Suprapubic skin (tissue), 4 donors: ENCODE data around the gene SLC6A13. TPM values are rescaled to one million over a fixed set of nuclear protein-coding genes. Genes with fewer than 3 reads are reported as not detected.

Source experiments
- DNase-seq, 2 donors: peaks; one replicate each; pipeline ENCODE4 v3.0.0-alpha.2; 2019; ENCODE audit warnings: low spot score in 2 of 2
- H3K27ac ChIP-seq: fragments of 200-600 bp; sonication (generic); one replicate; pipeline ENCODE4 v1.5.1; 2019
- H3K27me3 ChIP-seq: fragments of 200-600 bp; sonication (generic); one replicate; pipeline ENCODE4 v1.5.1; 2019
- H3K36me3 ChIP-seq: fragments of 200-600 bp; sonication (generic); one replicate; pipeline ENCODE4 v1.5.1; 2019
- H3K4me1 ChIP-seq: fragments of 200-600 bp; sonication (generic); one replicate; pipeline ENCODE4 v1.5.1; 2019
- H3K4me3 ChIP-seq: fragments of 200-600 bp; sonication (generic); one replicate; pipeline ENCODE4 v1.5.1; 2019; ENCODE audit warnings: mild to moderate bottlenecking
- H3K9me3 ChIP-seq: fragments of 200-600 bp; sonication (generic); one replicate; pipeline ENCODE4 v1.5.1; 2019
- EP300 ChIP-seq: sonication (generic); formaldehyde crosslinking; IDR thresholded peaks from one replicate; pipeline ENCODE4 v1.6.1; 2017; ENCODE audit warnings: antibody characterized with exemption
- POLR2A ChIP-seq, 2 donors: fragments of 450-650 bp; IDR thresholded peaks; one replicate each; pipeline ENCODE4 v1.6.1; 2017; ENCODE audit warnings: antibody characterized with exemption in 2 of 2, mild to moderate bottlenecking in 2 of 2, moderate library complexity in 2 of 2
- POLR2AphosphoS5 ChIP-seq, 3 donors: sonication (generic); formaldehyde crosslinking; IDR thresholded peaks; one replicate each; pipeline ENCODE4 v1.6.1; 2017; ENCODE audit warnings: antibody characterized with exemption in 3 of 3
- WGBS: methylation state at CpG from one replicate; pipeline ENCODE4 v1.1.5; 2018; 5-methylcytosine and 5-hydroxymethylcytosine counted together
- total RNA-seq, 4 donors: library from RNA; depleted of rRNA; stranded (reverse); fragments of >200 nt; gene quantifications; one replicate each; pipeline ENCODE4 v1.1.0, GENCODE V29; 2016
- TF ChIP-seq, protein P1 (sequence below), 2 donors: fragments of 200-600 bp in 1 of 2; fragments of 450-650 bp in 1 of 2; sonication (generic) in 1 of 2; IDR thresholded peaks; one replicate each; pipeline ENCODE4 v1.5.1; 2016 to 2019; ENCODE audit warnings: antibody characterized with exemption in 2 of 2, mild to moderate bottlenecking in 1 of 2, moderate library complexity in 1 of 2

The SLC6A13 gene
- total RNA-seq, 4 donors from 2014 or later: not detected

GRCh38 chr12:175250-175649, 87.4 kb downstream of the SLC6A13 start:
- H3K4me1 ChIP-seq: peaks cover 30% of the 10 kb centered on the region
- WGBS: 64% methylated on average over 4 of the region's 10 CpGs

DNA sequence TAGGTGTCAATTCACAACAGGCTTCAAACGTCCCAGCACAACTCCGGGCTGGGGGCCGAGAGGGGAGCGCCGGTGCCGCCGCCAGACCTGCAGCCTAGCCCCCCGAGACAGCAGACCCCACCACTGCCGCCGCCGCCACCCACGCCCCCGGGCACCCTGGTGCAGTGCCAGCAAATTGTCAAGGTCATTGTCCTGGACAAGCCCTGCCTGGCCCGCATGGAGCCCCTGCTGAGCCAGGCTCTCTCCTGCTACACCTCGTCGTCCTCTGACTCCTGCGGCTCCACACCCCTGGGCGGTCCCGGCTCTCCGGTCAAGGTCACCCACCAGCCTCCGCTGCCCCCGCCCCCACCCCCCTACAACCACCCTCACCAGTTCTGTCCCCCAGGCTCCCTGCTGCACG, 88.0 kb downstream of the SLC6A13 start:
- Histone ChIP-seq H3K4me3 (no peak overlapping the region), H3K4me1 (peaks cover 25% of the 10 kb centered on the region), H3K36me3 (no peaks in the 10 kb centered on the region), H3K27ac (no peak overlapping the region), H3K27me3 (peaks cover 68% of the 10 kb centered on the region), H3K9me3 (no peaks in the 10 kb centered on the region)
- DNase-seq: no peak
- 65% methylated on average over 8 of the region's 23 CpGs for WGBS
- TF ChIP-seq POLR2A (IDR thresholded peaks at IDR 0.05) (no peak), EP300 (no peak), POLR2AphosphoS5 (IDR thresholded peaks at IDR 0.05) (no peak)
- TF ChIP-seq, protein P1, sequence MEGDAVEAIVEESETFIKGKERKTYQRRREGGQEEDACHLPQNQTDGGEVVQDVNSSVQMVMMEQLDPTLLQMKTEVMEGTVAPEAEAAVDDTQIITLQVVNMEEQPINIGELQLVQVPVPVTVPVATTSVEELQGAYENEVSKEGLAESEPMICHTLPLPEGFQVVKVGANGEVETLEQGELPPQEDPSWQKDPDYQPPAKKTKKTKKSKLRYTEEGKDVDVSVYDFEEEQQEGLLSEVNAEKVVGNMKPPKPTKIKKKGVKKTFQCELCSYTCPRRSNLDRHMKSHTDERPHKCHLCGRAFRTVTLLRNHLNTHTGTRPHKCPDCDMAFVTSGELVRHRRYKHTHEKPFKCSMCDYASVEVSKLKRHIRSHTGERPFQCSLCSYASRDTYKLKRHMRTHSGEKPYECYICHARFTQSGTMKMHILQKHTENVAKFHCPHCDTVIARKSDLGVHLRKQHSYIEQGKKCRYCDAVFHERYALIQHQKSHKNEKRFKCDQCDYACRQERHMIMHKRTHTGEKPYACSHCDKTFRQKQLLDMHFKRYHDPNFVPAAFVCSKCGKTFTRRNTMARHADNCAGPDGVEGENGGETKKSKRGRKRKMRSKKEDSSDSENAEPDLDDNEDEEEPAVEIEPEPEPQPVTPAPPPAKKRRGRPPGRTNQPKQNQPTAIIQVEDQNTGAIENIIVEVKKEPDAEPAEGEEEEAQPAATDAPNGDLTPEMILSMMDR (IDR thresholded peaks at IDR 0.05): no peak

More at GRCh38 chr12:175250-175649, 87.4 kb downstream of the SLC6A13 start:
- Histone ChIP-seq H3K27me3 (peaks cover 68% of the 10 kb centered on the region), H3K9me3 (no peaks in the 10 kb centered on the region), H3K27ac (no peak overlapping the region), H3K4me3 (no peak overlapping the region), H3K36me3 (no peaks in the 10 kb centered on the region)
- DNase-seq: no peak
- TF ChIP-seq POLR2A (IDR thresholded peaks at IDR 0.05) (no peak), EP300 (no peak), POLR2AphosphoS5 (IDR thresholded peaks at IDR 0.05) (no peak)
- TF ChIP-seq, protein P1 (IDR thresholded peaks at IDR 0.05): no peak

DNA sequence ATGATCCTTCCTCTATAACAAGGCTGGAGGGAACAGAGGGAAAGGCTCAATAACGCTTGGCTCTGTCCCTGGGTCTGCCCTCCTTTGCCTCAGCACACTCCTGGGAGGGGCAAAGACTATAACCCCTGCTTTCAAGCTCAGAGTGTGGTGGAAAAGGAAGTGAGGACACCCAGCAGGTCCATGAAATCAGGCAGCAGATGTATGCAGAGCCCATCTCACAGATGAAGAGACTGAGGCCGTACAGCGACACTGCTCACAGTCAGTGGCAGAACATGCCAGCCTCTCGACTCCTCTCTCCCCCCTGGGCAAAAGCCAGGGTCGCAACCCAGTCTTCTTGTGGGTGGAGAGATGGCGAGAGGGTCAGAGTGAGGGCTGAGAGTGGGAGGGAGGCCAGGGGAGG, 88.5 kb downstream of the SLC6A13 start:
- peaks cover 68% of the 10 kb centered on the region for H3K27me3 ChIP-seq

DNA sequence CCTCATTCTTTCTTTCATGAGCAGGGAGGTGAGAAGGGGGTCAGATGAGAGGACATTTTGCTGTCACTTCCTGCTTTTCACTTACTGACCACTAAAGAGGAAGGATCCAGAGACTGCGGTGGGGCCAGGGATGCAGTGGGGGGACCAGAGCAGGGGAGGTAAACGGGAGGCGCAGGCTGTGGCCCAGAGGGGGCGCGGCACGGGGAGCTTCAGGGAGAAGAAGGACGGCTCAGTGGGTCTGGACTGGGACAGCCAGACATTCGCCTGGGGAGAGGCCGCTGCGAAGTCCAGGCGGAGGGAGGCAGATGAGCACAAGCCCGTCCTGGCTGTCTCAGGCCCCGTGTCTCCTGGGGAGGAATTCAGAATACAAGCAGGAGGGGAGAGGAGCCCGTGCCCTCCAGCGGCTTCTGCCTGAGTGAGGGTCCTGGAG, 89.9 kb downstream of the SLC6A13 start:
- Histone ChIP-seq H3K27me3 (peaks cover 56% of the 10 kb centered on the region), H3K4me1 (peaks cover 19% of the 10 kb centered on the region), H3K9me3 (no peaks in the 10 kb centered on the region), H3K4me3 (no peak overlapping the region), H3K36me3 (no peaks in the 10 kb centered on the region), H3K27ac (no peak overlapping the region)
- 69% methylated on average over 11 of the region's 15 CpGs for WGBS
- DNase-seq: no peak
- no peak for TF ChIP-seq POLR2A (IDR thresholded peaks at IDR 0.05)
- TF ChIP-seq, protein P1 (IDR thresholded peaks at IDR 0.05): no peak
- TF ChIP-seq POLR2AphosphoS5 (IDR thresholded peaks at IDR 0.05): no peak
- no peak for TF ChIP-seq EP300

More for the DNA sequence above, 88.5 kb downstream of the SLC6A13 start:
- no peaks in the 10 kb centered on the region for H3K36me3 ChIP-seq
- TF ChIP-seq POLR2A (IDR thresholded peaks at IDR 0.05) (no peak), EP300 (no peak), POLR2AphosphoS5 (IDR thresholded peaks at IDR 0.05) (no peak)
- TF ChIP-seq, protein P1 (IDR thresholded peaks at IDR 0.05): no peak
- no peak overlapping the region for H3K27ac ChIP-seq
- DNase-seq: no peak
- no peaks in the 10 kb centered on the region for H3K9me3 ChIP-seq
- H3K4me3 ChIP-seq: no peak overlapping the region
- H3K4me1 ChIP-seq: peaks cover 21% of the 10 kb centered on the region
- WGBS: 54% methylated on average over 5 of the region's 6 CpGs

- WGBS: 46% methylated on average over 15 of the region's 18 CpGs
- H3K27ac ChIP-seq: no peak overlapping the region
- H3K36me3 ChIP-seq: no peaks in the 10 kb centered on the region
- H3K9me3 ChIP-seq: no peaks in the 10 kb centered on the region
- no peak overlapping the region for H3K4me3 ChIP-seq
- TF ChIP-seq POLR2A (IDR thresholded peaks at IDR 0.05): no peak
- no peak for TF ChIP-seq POLR2AphosphoS5 (IDR thresholded peaks at IDR 0.05)
- TF ChIP-seq, protein P1 (IDR thresholded peaks at IDR 0.05): no peak
- no peak for TF ChIP-seq EP300
- no peak for DNase-seq
- peaks cover 52% of the 10 kb centered on the region for H3K27me3 ChIP-seq
- H3K4me1 ChIP-seq: peaks cover 19% of the 10 kb centered on the region
These were observed 90.6 kb downstream of the SLC6A13 start for GRCh38 chr12:171743-172676.
